Stomach (tissue), 9 donors: ENCODE data around the gene GRB14. TPM values are rescaled to one million over a fixed set of nuclear protein-coding genes. Genes with fewer than 3 reads are reported as not detected.
A peak's percentile ranks its signal among the peaks of the same experiment; 100 is the strongest.

Source experiments
- DNase-seq, 2 donors: peaks; one replicate each; pipeline versions ENCODE4 v3.0.0 to v3.0.0-alpha.2; 2013 to 2019
- H3K27ac ChIP-seq, 5 donors: fragments of 200-600 bp in 4 of 5; sonication (generic) in 4 of 5; one replicate each; pipeline ENCODE4 v1.5.1; 2013 to 2019; ENCODE audit warnings: mild to moderate bottlenecking in 1 of 5, moderate library complexity in 1 of 5
- H3K27me3 ChIP-seq, 3 donors: fragments of 200-600 bp; sonication (generic); one replicate each; pipeline ENCODE4 v1.5.1; 2017 to 2019; ENCODE audit warnings: mixed run types in 1 of 3
- H3K36me3 ChIP-seq, 4 donors: fragments of 200-600 bp; sonication (generic); 1 replicate in 3 of 4; 2 replicates in 1 of 4; pipeline ENCODE4 v1.5.1; 2016 to 2019
- H3K4me1 ChIP-seq, 4 donors: fragments of 200-600 bp; sonication (generic); one replicate each; pipeline ENCODE4 v1.5.1; 2016 to 2019
- H3K4me3 ChIP-seq, 4 donors: fragments of 200-600 bp; sonication (generic) in 3 of 4; one replicate each; pipeline ENCODE4 v1.5.1; 2016 to 2019; ENCODE audit warnings: mild to moderate bottlenecking in 1 of 4
- H3K9me3 ChIP-seq, 4 donors: fragments of 200-600 bp; sonication (generic); one replicate each; pipeline ENCODE4 v1.5.1; 2016 to 2019
- EP300 ChIP-seq: sonication (generic); formaldehyde crosslinking; IDR thresholded peaks from one replicate; pipeline ENCODE4 v1.6.1; 2017; ENCODE audit warnings: antibody characterized with exemption
- POLR2A ChIP-seq, 4 donors: fragments of 450-650 bp; IDR thresholded peaks; one replicate each; pipeline ENCODE4 v1.6.1; 2016; ENCODE audit warnings: antibody characterized with exemption in 4 of 4, control low read depth in 2 of 4, mild to moderate bottlenecking in 1 of 4, moderate library complexity in 1 of 4
- POLR2AphosphoS5 ChIP-seq, 3 donors: sonication (generic); formaldehyde crosslinking; IDR thresholded peaks; one replicate each; pipeline ENCODE4 v1.6.1; 2016; ENCODE audit warnings: antibody characterized with exemption in 3 of 3
- WGBS, 5 donors: extraction: QIAGEN DNeasy Blood & Tissue Kit in 3 of 5; methylation state at CpG; one replicate each; pipeline versions ENCODE4 v1.1.5 to v1.1.7; 2013 to 2018; 5-methylcytosine and 5-hydroxymethylcytosine counted together
- intact Hi-C: fragments of 100-400 bp; cut with DNase I; formaldehyde crosslinking; loops from one replicate; pipeline ENCODE4 v1.15.1; 2023; ENCODE audit warnings: low total_unique reads
- polyA plus RNA-seq, 3 donors: library from polyadenylated mRNA; stranded (reverse); fragments of 200-250 nt; gene quantifications; one replicate each; pipeline ENCODE4 v1.2.3, GENCODE V29; 2013
- total RNA-seq, 5 donors: library from RNA; depleted of rRNA; stranded (reverse); fragments of >200 nt; gene quantifications; one replicate each; pipeline versions ENCODE4 v1.1.0 to v1.2.3, GENCODE V29; 2014 to 2016
- TF ChIP-seq, protein P1 (sequence below), 7 experiments: fragments of 450-650 bp in 4 of 7; fragments of 200-600 bp in 3 of 7; sonication (generic) in 3 of 7; IDR thresholded peaks; one replicate each; pipeline ENCODE4 v1.5.1; 2016 to 2019; ENCODE audit warnings: antibody characterized with exemption in 7 of 7, control low read depth in 2 of 7, mild to moderate bottlenecking in 1 of 7
- donor health status: healthy with polysubstance abuse.
- donor health status: Bipolar disorder and iron deficiency.
- donor health status: healthy.

Gene GRB14
- total and polyA plus RNA-seq, 8 donors = 0.62 to 32.7 (median 3.3) TPM; not detected in 2

DNA sequence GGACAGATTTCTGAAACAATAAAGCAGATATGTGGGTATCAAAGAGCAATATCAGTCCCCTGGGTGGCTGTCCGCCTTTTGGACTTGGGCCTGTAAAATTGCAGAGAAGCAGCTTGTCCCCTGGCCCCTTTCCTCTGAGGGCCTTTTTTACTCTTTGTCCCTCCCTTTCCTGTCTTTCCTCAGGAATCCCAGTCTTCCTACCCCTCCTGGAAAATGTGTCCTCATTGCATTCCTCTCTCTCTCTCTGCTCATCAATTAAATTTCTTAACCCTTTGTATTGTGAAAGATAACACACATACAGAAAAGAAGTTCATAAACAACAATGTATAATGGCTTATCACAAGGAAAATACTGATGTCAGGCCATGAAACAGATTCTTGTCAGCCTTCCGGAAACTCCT is 3.0 kb upstream of the GRB14 start:
- intact Hi-C loops = no loop called here
- Histone ChIP-seq H3K36me3 (no peaks in the 10 kb centered on the region), H3K27me3 (peaks cover 0 to 25% (median 7%) of the 10 kb centered on the region in 3 donors), H3K9me3 (no peaks in the 10 kb centered on the region), H3K4me1 (peaks cover 5 to 15% (median 11%) of the 10 kb centered on the region in 4 donors), H3K27ac (no peak overlapping the region), H3K4me3 (no peak overlapping the region)
- TF ChIP-seq POLR2AphosphoS5 (IDR thresholded peaks at IDR 0.05) (no peak), EP300 (no peak), POLR2A (IDR thresholded peaks at IDR 0.05) (no peak)
- TF ChIP-seq, protein P1, sequence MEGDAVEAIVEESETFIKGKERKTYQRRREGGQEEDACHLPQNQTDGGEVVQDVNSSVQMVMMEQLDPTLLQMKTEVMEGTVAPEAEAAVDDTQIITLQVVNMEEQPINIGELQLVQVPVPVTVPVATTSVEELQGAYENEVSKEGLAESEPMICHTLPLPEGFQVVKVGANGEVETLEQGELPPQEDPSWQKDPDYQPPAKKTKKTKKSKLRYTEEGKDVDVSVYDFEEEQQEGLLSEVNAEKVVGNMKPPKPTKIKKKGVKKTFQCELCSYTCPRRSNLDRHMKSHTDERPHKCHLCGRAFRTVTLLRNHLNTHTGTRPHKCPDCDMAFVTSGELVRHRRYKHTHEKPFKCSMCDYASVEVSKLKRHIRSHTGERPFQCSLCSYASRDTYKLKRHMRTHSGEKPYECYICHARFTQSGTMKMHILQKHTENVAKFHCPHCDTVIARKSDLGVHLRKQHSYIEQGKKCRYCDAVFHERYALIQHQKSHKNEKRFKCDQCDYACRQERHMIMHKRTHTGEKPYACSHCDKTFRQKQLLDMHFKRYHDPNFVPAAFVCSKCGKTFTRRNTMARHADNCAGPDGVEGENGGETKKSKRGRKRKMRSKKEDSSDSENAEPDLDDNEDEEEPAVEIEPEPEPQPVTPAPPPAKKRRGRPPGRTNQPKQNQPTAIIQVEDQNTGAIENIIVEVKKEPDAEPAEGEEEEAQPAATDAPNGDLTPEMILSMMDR (IDR thresholded peaks at IDR 0.05) = no peak
- DNase-seq = no peak
- 69 to 83% (median 78%) methylated on average over 2 of the region's 2 CpGs for WGBS, 5 donors

DNA sequence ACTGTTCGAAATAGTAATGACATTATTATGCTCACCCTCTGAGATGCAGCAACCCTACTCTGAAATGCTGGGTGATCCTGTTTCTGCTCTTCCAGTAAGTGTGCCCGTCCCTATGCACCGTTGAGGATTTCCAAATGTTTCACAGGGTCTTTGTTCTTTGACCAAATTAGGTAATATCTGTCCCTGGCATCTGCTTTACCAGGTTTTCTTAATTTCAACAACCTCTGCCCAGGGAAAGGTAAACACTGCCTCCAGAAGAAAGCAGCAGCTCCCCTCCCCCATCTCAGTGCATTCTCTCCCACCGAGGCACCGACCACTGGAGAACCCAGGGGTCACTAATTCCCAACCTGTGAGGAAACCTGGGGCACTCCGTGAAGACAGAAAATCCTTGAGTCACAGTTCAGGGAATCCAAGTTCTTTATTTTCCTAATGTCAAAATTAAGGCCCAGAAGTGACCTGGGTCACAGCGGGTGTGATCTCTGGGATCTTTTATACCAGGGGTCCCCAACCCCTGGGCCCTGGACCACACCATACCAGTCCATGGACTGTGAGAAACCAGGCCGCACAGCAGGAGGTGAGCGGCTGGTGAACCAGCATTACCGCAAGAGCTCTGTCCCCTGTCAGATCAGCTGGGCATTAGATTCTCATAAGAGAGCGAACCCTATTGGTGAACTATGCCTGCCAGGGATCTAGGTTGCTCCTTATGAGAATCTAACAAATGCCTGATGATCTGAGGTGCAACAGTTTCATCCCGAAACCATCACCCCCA is 1.2 kb upstream of the GRB14 start:
- H3K4me1 ChIP-seq = peaks cover 5 to 15% (median 11%) of the 10 kb centered on the region in 4 donors
- no peaks in the 10 kb centered on the region for H3K9me3 ChIP-seq
- H3K27me3 ChIP-seq = peaks cover 0 to 25% (median 7%) of the 10 kb centered on the region in 3 donors
- intact Hi-C loops = no loop called here
- WGBS, 5 donors = 81 to 87% (median 83%) methylated on average over 12 of the region's 12 CpGs
- DNase-seq = no peak
- H3K27ac ChIP-seq = no peak overlapping the region
- no peaks in the 10 kb centered on the region for H3K36me3 ChIP-seq
- H3K4me3 ChIP-seq = no peak overlapping the region
- no peak for TF ChIP-seq EP300
- TF ChIP-seq POLR2A (IDR thresholded peaks at IDR 0.05) = no peak
- no peak for TF ChIP-seq POLR2AphosphoS5 (IDR thresholded peaks at IDR 0.05)
- TF ChIP-seq, protein P1 (IDR thresholded peaks at IDR 0.05) = no peak

GRCh38 chr2:164621764-164622105 is 453 bp upstream of the GRB14 start:
- TF ChIP-seq POLR2A (IDR thresholded peaks at IDR 0.05) (no peak), EP300 (no peak), POLR2AphosphoS5 (IDR thresholded peaks at IDR 0.05) (no peak)
- TF ChIP-seq, protein P1 (IDR thresholded peaks at IDR 0.05) = no peak
- peaks cover 0 to 25% (median 7%) of the 10 kb centered on the region in 3 donors for H3K27me3 ChIP-seq
- H3K36me3 ChIP-seq = no peaks in the 10 kb centered on the region
- no peaks in the 10 kb centered on the region for H3K9me3 ChIP-seq
- peak overlapping the region; percentile 67 to 84 (median 76) for H3K4me3 ChIP-seq
- 2 to 10% (median 4%) methylated on average over 4 to 13 of the region's 13 CpGs for WGBS, 5 donors
- DNase-seq = no peak
- H3K27ac ChIP-seq = peak overlapping the region in 2 of 5 donors; percentile 26 to 64
- intact Hi-C loops = no loop called here
- H3K4me1 ChIP-seq = peaks cover 5 to 15% (median 11%) of the 10 kb centered on the region in 4 donors

DNA sequence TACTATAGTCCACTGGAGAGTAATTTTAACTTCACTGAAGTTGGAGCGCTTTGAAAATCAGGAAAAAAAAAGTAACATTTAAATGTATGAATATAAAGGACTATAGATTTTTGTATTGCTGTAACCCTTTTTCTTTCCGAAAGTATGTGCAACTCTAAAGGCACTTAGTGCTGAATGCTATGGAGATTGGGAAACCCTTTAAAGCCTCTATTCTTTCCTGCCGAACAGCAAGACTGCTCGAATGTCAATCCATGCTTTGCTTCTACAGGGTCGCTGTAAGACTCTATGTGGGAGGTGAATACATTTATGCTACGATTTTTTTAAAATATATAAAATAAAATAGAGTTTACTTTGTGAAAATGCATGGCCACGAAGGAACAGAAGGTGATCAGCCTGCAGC is 825 bp downstream of the GRB14 start:
- 9 to 23% (median 13%) methylated on average over 7 of the region's 7 CpGs for WGBS, 5 donors

More for the DNA sequence above, 825 bp downstream of the GRB14 start:
- DNase-seq = no peak
- Histone ChIP-seq H3K4me3 (peak overlapping the region; percentile 67 to 84 (median 76)), H3K36me3 (no peaks in the 10 kb centered on the region), H3K27me3 (peaks cover 0 to 25% (median 7%) of the 10 kb centered on the region in 3 donors), H3K27ac (no peak overlapping the region), H3K4me1 (peaks cover 5 to 15% (median 11%) of the 10 kb centered on the region in 4 donors), H3K9me3 (no peaks in the 10 kb centered on the region)
- intact Hi-C loops = no loop called here
- TF ChIP-seq EP300 = no peak
- no peak for TF ChIP-seq POLR2A (IDR thresholded peaks at IDR 0.05)
- TF ChIP-seq, protein P1 (IDR thresholded peaks at IDR 0.05) = no peak
- TF ChIP-seq POLR2AphosphoS5 (IDR thresholded peaks at IDR 0.05) = no peak
